ENCODE data around the gene RASSF7.
"Not testable (repeated sequence)": the region's sequence is repeated elsewhere in the genome, so short reads cannot be mapped to it uniquely, and the experiment has no call there.

The RASSF7 gene, protein sequence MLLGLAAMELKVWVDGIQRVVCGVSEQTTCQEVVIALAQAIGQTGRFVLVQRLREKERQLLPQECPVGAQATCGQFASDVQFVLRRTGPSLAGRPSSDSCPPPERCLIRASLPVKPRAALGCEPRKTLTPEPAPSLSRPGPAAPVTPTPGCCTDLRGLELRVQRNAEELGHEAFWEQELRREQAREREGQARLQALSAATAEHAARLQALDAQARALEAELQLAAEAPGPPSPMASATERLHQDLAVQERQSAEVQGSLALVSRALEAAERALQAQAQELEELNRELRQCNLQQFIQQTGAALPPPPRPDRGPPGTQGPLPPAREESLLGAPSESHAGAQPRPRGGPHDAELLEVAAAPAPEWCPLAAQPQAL

DNA sequence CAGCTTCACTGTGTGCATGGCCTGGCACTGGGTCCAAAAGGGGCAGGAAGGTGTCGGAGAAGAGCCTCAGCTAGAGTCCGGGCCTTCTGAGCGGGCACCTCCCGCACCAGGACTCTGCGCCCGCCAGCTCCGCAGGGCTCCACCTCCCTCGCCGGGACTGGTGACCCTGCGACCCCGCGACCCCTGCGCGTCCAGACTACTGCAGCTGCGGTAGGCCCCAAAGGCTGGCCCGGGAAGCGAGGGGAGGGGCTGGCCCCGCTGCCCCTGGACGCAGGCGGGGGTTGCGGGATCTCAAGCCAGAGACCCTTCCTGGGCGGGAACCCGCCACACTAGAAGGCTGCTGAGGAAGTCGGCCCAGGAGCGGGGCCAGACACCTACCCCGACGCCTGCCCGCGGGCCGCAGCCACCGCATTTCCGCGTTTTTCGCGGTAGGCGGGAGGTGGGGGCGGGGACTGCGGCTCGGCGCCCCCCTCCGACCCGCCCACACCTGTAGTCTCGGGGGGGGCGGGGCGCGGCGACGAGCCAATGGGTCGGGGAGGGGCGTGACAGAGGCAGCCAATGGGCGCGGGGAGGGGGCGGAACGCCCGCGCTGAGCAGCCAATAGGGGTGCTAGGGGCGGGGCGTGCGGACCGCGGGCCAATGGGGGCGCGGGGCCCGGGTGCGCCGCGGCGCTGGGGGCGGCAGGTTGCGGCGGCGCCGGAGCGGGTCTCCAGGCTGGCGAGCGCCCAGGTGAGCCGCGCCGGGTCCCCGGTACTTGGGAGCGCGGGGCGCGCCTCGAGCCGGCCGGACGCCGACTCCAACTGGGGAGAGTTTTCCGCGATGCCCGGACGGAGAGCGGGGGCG is at the start of gene RASSF7, which contains the start of gene LMNTD2:
Gene RASSF7, plus strand, starts transcription at position 666 of the 843 bp plus-strand sequence. CDS start 799 bp downstream, outside the sequence.
Gene LMNTD2, minus strand, starts transcription at position 434 of the 843 bp plus-strand sequence. Its CDS starts 22 bp downstream, at position 412.
- DNase-seq (ENCODE audit: low read depth), result peak; percentile 90

DNA sequence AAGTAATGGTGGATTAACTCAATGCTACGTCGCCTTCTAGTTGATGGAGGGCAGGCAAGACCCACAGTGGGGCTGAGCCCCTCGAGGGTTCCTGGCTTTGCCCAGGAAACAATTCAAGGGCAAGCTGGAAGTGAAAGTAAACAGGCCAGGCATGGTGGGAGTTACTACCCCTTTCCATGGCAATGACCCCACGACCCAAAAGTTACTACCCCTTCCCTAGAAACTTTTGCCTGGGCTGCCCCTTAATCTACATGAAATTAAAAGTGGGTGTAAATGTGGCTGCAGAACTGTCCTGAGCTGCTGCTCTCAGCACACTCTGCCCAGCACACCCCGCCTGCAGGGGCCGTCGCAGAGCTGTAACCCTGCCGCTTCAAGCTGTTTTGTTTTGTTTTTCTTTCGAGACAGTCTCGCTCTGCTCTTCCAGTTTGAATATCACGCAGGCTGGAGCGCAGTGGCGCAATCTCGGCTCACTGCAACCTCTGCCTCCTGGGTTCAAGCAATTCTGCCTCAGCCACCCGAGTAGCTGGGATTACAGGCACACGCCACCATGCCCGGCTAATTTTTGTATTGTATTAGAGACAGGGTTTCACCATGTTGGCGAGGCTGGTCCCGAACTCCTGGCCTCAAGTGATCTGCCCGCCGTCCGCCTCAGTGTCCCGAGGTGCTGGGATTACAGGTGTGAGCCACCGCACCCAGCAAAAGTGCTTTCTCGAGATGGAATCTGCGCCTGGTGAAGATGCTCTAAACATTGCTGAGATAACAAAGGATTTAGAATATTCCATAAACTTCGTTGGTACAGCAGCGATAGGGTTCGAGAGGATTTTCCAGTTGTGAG is 47.8 kb upstream of the RASSF7 start:
- DNase-seq (ENCODE audit: low read depth), result no peak

GRCh38 chr11:514606-515005 is 46.2 kb upstream of the RASSF7 start:
- no peak for DNase-seq (ENCODE audit: low read depth)

DNA sequence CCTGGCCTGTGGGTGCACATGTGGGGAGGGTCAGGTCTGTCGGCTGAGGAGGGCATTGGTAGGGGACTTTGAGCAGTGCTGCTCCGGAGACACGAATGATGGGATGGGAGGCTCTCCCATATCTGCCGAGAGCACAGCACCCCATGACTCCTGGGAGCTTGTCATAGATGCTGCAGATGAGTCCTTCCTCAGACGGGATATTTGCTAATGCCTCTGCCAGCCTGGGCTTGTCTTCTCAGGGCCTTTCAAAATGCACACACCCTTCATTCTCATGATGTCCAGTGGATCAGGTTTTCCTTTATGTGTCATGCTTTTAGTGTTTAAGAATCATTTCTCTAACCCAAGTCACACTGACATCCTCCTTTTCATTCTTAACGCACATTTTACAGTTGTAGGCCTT is 45.6 kb upstream of the RASSF7 start:
- DNase-seq (ENCODE audit: low read depth), result no peak

DNA sequence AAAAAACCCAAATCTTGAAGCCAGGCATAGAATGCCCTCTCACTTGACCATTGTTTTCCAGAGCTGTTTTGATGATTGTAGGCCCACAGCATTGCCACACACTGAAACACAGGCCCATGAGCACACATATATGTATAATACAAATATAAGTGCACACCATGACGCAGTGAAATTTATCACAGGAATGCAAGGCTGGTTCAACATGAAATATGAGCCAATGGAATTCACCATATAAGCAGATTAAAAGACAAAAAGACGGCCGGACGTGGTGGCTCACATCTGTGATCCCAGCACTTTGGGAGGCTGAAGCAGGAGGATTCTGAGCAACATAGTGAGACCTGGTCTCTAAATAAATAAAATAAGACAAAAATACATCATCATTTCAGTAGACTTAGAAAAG is 44.4 kb upstream of the RASSF7 start:
- no peak for DNase-seq (ENCODE audit: low read depth)

DNA sequence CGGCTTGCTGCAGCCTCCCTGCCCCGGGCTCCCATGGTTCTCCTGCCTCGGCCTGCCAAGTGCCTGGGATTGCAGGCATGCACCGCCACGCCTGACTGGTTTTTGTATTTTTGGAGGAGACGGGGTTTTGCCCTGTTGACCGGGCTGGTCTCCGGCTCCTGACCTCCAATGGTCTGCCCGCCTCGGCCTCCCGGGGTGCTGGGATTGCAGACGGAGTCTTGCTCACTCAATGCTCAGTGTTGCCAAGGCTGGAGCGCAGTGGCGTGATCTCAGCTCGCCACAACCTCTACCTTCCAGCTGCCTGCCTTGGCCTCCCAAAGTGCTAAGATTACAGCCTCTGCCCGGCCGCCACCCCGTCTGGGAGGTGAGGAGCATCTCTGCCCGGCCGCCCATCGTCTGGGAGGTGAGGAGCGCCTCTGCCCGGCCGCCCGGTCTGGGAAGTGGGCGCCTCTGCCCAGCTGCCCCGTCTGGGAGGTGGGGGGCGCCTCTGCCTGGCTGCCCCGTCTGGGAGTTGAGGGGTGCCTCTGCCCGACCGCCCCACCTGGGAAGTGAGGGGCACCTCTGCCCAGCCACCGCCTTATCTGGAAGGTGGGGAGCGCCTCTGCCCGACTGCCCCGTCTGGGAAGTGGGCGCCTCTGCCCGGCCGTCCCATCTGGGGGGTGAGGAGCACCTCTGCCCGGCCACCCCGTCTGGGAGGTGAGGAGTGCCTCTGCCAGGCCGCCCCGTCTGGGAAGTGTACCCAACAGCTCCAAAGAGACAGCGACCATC is 43.7 kb upstream of the RASSF7 start:
- DNase-seq (ENCODE audit: low read depth), result not testable (repeated sequence)

DNA sequence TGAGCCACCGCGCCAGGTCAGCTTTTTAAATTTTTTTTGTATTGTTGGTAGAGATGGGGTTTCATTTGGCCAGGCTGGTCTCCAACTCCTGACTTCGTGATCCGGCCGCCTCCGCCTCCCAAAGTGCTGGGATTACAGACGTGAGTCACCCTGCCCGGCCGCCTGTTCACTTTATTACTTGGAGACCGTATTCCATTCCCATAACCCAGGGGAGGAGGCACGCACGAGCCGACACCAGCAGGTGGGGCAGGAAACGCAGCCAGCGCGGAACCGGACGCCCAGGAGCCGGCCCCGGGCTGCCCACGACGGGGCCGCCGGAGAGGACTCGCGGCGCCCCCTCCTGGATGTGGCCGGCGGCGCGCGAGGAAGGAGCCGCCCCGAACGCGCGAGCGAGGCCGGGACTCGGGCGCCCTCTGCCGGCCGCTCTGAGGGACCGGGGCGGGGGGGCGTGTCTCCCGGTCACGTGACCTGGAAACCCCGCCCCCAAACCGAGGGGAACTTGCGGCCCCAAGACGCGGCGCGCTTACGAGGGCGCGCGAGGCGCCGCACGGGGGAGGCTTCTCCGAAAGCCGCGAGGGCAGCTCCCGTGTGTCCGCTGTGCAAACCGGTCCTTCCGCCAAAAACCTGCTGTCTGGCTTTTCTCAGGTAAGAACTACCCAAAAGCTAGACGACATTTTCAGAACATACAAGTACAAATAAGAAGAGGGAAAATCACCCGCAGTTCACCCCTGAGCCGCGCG is 42.1 kb upstream of the RASSF7 start:
- DNase-seq (ENCODE audit: low read depth), result peak; percentile 75

- no peak for DNase-seq (ENCODE audit: low read depth)
Observed at GRCh38 chr11:520428-521176, 40.2 kb upstream of the RASSF7 start.

GRCh38 chr11:521177-521688 is 39.5 kb upstream of the RASSF7 start:
- DNase-seq (ENCODE audit: low read depth), result no peak

- no peak for DNase-seq (ENCODE audit: low read depth)
Observed at GRCh38 chr11:526192-526591, 34.6 kb upstream of the RASSF7 start.

GRCh38 chr11:528166-528814 is 32.5 kb upstream of the RASSF7 start:
- no peak for DNase-seq (ENCODE audit: low read depth)

- DNase-seq (ENCODE audit: low read depth), result no peak
Observed at GRCh38 chr11:528815-529727, 31.7 kb upstream of the RASSF7 start.

DNA sequence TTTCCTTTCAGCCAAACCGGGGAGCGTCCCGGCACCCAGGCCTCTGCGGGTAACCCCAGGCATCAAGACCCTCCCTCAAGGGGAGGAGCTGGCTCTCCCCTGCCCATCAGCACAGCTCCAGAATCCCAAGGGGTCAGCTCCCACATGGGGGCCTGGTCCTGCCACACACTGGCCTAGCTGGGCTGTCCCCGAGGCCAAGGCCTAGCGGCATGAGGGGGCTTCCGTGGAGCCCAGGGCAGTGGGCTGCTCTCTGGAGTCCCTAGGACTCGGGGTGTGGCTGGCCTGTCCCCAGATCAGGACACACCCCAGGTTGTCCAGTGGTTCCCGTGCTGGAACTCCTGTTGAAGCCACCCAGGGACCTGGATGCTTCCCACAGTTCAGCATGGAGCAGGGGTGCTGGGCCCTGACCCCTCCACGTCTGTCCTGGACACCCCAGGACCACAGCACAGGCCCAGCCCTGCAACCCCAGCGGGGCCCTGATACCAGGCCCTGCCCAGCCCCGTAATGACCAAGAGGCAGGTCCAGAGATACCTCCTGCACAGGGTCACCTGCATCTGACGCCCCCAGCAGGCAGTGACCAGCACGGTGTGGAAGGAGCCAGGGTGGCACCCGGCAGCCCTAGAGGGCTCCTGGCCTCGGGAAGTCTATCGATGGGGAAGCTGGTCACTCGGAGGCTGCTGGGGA is 30.9 kb upstream of the RASSF7 start:
- no peak for DNase-seq (ENCODE audit: low read depth)

- no peak for DNase-seq (ENCODE audit: low read depth)
Observed at GRCh38 chr11:530960-531831, 29.6 kb upstream of the RASSF7 start.

GRCh38 chr11:531919-532526 is 28.7 kb upstream of the RASSF7 start:
- no peak for DNase-seq (ENCODE audit: low read depth)

- DNase-seq (ENCODE audit: low read depth), result no peak
Observed at GRCh38 chr11:532527-532985, 28.2 kb upstream of the RASSF7 start.

Measured in T-helper 22 cell (primary cell).